H1 (cell line): Measurements from ENCODE around the gene PAEP.

Experiments used
- EZH2 ChIP-seq: fragments of 200-600 bp; sonication (generic); IDR thresholded peaks from 2 replicates; pipeline ENCODE4 v1.7.1; 2012; ENCODE audit warnings: low read depth, mild to moderate bottlenecking, moderate library complexity, low read length, inconsistent platforms; ENCODE audit not compliant: severe bottlenecking
- GTF2F1 ChIP-seq: IDR thresholded peaks from 2 replicates; pipeline ENCODE4 v1.6.1; 2012; ENCODE audit warnings: low read depth, low read length, improper control_type of control experiment, borderline replicate concordance
- POLR2A ChIP-seq, 2 experiments: IDR thresholded peaks; 1 replicate in 1 of 2; 2 replicates in 1 of 2; pipeline ENCODE4 v1.6.1; 2011; ENCODE audit warnings: low read depth in 2 of 2, low read length in 2 of 2, mild to moderate bottlenecking in 2 of 2; ENCODE audit errors: control extremely low read depth in 1 of 2
- POLR2AphosphoS5 ChIP-seq: IDR thresholded peaks from 2 replicates; pipeline ENCODE4 v1.6.1; 2011; ENCODE audit warnings: low read depth, low read length
- SIRT6 ChIP-seq: IDR thresholded peaks from one replicate; pipeline ENCODE4 v1.7.1; 2012; ENCODE audit warnings: low read length, inconsistent platforms
- TAF7 ChIP-seq: optimal IDR thresholded peaks from 2 replicates; pipeline ENCODE3; 2011; ENCODE audit warnings: low read depth, mild to moderate bottlenecking, inconsistent platforms, low read length, moderate library complexity, borderline replicate concordance
- TF ChIP-seq, protein P1 (sequence below), 3 experiments: IDR thresholded peaks; 1 replicate in 2 of 3; 2 replicates in 1 of 3; pipeline versions ENCODE4 v1.5.1 to v1.6.1; 2011; ENCODE audit warnings: low read length in 3 of 3, mild to moderate bottlenecking in 3 of 3, inconsistent platforms in 2 of 3, low read depth in 1 of 3, moderate library complexity in 1 of 3; ENCODE audit not compliant: insufficient read depth in 1 of 3; ENCODE audit errors: control extremely low read depth in 1 of 3

DNA sequence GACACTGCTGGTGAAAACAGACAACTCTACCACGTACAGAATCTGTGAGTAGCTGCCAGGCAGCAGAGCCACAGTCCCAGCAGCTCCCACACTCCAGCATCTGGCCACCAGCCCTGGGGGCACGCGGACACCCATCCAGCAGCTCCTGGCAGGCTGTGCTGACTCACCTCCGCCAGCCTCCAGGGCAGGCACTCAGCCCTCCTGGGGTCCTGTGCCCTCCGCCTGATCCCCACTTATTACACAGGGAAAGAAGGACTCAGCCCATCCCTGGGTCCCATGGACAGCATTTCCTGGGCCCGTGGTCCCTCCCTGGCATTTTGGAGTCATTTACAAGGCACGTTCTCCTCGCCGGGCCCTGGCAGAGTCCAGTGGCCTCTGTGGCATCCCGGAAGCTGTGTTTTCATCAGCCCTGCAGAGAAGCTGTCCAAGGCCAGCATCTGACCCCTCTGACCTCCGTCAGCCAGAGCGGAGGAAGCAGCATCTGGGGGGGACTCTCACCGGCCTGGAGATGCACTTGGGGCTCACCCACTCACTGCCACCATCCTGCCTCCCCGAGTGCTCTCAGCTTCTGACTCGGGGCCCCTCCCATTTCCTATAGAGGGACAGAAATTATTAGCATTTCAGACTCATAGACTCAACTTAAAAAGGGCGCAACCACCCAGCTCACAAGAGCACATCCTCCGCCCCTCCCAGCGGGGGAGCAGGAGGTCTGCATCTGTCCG lies 21.6 kb downstream of the PAEP start:
- TF ChIP-seq, protein P1, sequence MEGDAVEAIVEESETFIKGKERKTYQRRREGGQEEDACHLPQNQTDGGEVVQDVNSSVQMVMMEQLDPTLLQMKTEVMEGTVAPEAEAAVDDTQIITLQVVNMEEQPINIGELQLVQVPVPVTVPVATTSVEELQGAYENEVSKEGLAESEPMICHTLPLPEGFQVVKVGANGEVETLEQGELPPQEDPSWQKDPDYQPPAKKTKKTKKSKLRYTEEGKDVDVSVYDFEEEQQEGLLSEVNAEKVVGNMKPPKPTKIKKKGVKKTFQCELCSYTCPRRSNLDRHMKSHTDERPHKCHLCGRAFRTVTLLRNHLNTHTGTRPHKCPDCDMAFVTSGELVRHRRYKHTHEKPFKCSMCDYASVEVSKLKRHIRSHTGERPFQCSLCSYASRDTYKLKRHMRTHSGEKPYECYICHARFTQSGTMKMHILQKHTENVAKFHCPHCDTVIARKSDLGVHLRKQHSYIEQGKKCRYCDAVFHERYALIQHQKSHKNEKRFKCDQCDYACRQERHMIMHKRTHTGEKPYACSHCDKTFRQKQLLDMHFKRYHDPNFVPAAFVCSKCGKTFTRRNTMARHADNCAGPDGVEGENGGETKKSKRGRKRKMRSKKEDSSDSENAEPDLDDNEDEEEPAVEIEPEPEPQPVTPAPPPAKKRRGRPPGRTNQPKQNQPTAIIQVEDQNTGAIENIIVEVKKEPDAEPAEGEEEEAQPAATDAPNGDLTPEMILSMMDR (IDR thresholded peaks at IDR 0.05; ENCODE audit: control extremely low read depth in 1 of 3, insufficient read depth in 1 of 3, low read depth in 1 of 3, low read length in 3 of 3), result no peak
- TF ChIP-seq POLR2AphosphoS5 (no peak), EZH2 (no peak), POLR2A (IDR thresholded peaks at IDR 0.05; ENCODE audit: control extremely low read depth in 1 of 2, low read depth in 2 of 2, low read length in 2 of 2) (no peak), TAF7 (no peak), SIRT6 (no peak), GTF2F1 (no peak)
